Activated gamma-delta T cell treated with Interleukin-2 at 50 U/mL for 16 hours (primary cell): Measurements from ENCODE around the gene EXT2.

Source experiments
- DNase-seq: peaks from one replicate; pipeline ENCODE4 v3.0.0-alpha.2; 2020

The EXT2 gene

GRCh38 chr11:44248109-44248508 is 152.6 kb downstream of the EXT2 start:
- no peak for DNase-seq

- no peak for DNase-seq
Observed at GRCh38 chr11:44250421-44250820, 154.9 kb downstream of the EXT2 start.

GRCh38 chr11:44252999-44253602 is 157.6 kb downstream of the EXT2 start:
- DNase-seq, result no peak

GRCh38 chr11:44255406-44256071 is 160.1 kb downstream of the EXT2 start:
- DNase-seq, result no peak

- no peak for DNase-seq
Observed at GRCh38 chr11:44256673-44257291, 161.3 kb downstream of the EXT2 start.

- DNase-seq, result no peak
Observed at GRCh38 chr11:44257338-44258189, 162.1 kb downstream of the EXT2 start.

GRCh38 chr11:44258190-44258489 is 162.7 kb downstream of the EXT2 start:
- DNase-seq, result no peak

GRCh38 chr11:44258839-44259420 is 163.5 kb downstream of the EXT2 start:
- DNase-seq, result no peak

GRCh38 chr11:44260081-44260480 is 164.6 kb downstream of the EXT2 start:
- no peak for DNase-seq

- DNase-seq, result no peak
Observed at GRCh38 chr11:44261800-44262591, 166.5 kb downstream of the EXT2 start.

- no peak for DNase-seq
Observed at GRCh38 chr11:44263738-44264437, 168.4 kb downstream of the EXT2 start.

GRCh38 chr11:44264438-44264749 is 168.9 kb downstream of the EXT2 start:
- no peak for DNase-seq

GRCh38 chr11:44264761-44265160 is 169.3 kb downstream of the EXT2 start:
- no peak for DNase-seq

- DNase-seq, result no peak
Observed at GRCh38 chr11:44266056-44266780, 170.7 kb downstream of the EXT2 start.

GRCh38 chr11:44267006-44267749 is 171.7 kb downstream of the EXT2 start:
- DNase-seq, result no peak

GRCh38 chr11:44267750-44268613 is 172.5 kb downstream of the EXT2 start:
- DNase-seq, result no peak

GRCh38 chr11:44268614-44269080 is 173.2 kb downstream of the EXT2 start:
- DNase-seq, result no peak

- DNase-seq, result no peak
Observed at GRCh38 chr11:44269369-44270351, 174.2 kb downstream of the EXT2 start.
